PC-3 (cell line): ENCODE measurements around the gene AGPS.

ENCODE experiments used
- EZH2 ChIP-seq: fragments of 300-600 bp; sonication (generic); IDR thresholded peaks from one replicate; pipeline ENCODE4 v1.6.1; 2017; ENCODE audit warnings: antibody characterized with exemption, mild to moderate bottlenecking, low read length; ENCODE audit not compliant: unreplicated experiment
- TF ChIP-seq, protein P1 (sequence below): fragments of 300-600 bp; sonication (generic); conservative IDR thresholded peaks from 2 replicates; pipeline ENCODE4 v1.5.1; 2017; ENCODE audit warnings: antibody characterized with exemption, low read depth, mild to moderate bottlenecking, low read length

DNA sequence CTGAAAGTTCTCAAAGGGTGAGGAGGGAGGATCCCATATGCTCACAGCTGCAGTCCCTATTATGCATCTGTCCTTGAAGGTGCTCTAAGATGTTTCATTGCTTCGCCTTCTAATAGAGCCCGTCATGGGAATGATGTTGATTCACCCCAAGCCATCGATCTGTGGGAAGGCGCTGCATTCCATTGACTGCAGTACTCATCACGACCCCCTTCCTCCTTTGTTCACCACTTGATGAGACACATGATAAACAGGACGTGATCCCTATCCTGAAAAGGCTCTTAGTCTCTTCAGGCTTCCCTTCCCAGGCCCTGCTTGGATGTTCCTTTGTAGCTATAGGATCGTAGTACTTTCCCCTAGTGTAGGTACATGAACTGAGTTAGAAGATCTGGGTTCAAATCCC lies 181.8 kb downstream of the AGPS start:
- TF ChIP-seq, protein P1, sequence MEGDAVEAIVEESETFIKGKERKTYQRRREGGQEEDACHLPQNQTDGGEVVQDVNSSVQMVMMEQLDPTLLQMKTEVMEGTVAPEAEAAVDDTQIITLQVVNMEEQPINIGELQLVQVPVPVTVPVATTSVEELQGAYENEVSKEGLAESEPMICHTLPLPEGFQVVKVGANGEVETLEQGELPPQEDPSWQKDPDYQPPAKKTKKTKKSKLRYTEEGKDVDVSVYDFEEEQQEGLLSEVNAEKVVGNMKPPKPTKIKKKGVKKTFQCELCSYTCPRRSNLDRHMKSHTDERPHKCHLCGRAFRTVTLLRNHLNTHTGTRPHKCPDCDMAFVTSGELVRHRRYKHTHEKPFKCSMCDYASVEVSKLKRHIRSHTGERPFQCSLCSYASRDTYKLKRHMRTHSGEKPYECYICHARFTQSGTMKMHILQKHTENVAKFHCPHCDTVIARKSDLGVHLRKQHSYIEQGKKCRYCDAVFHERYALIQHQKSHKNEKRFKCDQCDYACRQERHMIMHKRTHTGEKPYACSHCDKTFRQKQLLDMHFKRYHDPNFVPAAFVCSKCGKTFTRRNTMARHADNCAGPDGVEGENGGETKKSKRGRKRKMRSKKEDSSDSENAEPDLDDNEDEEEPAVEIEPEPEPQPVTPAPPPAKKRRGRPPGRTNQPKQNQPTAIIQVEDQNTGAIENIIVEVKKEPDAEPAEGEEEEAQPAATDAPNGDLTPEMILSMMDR, result no peak
- no peak for TF ChIP-seq EZH2
